Esophagus muscularis mucosa (tissue), 4 donors: ENCODE measurements around the gene EFCAB8. TPM values are rescaled to one million over a fixed set of nuclear protein-coding genes. Genes with fewer than 3 reads are reported as not detected.

Source experiments
- DNase-seq: peaks from one replicate; pipeline ENCODE4 v3.0.0-alpha.2; 2017; ENCODE audit errors: extremely low spot score
- H3K27ac ChIP-seq, 4 donors: fragments of 200-600 bp; sonication (generic); replicated peaks in 1 of 4; 1 replicate in 3 of 4; 2 replicates in 1 of 4; pipeline ENCODE4 v1.5.1; 2016 to 2019; ENCODE audit warnings: mild to moderate bottlenecking in 1 of 4
- H3K27me3 ChIP-seq, 4 donors: fragments of 200-600 bp; sonication (generic); one replicate each; pipeline versions ENCODE4 v1.5.1 to v1.6.0; 2016 to 2019
- H3K36me3 ChIP-seq, 4 donors: fragments of 200-600 bp; sonication (generic); one replicate each; pipeline ENCODE4 v1.5.1; 2016 to 2019
- H3K4me1 ChIP-seq, 4 donors: fragments of 200-600 bp; sonication (generic); one replicate each; pipeline ENCODE4 v1.5.1; 2016 to 2019
- H3K4me3 ChIP-seq, 4 donors: fragments of 200-600 bp; sonication (generic); 1 replicate in 2 of 4; 2 replicates in 2 of 4; pipeline ENCODE4 v1.5.1; 2016 to 2019; ENCODE audit warnings: mild to moderate bottlenecking in 4 of 4, moderate library complexity in 1 of 4
- H3K9me3 ChIP-seq, 4 donors: fragments of 200-600 bp; sonication (generic); 1 replicate in 3 of 4; 2 replicates in 1 of 4; pipeline ENCODE4 v1.5.1; 2016 to 2019
- CTCF ChIP-seq, 3 experiments: fragments of 200-600 bp in 2 of 3; fragments of 450-650 bp in 1 of 3; sonication (generic) in 2 of 3; IDR thresholded peaks; one replicate each; pipeline ENCODE4 v1.5.1; 2017 to 2019; ENCODE audit warnings: antibody characterized with exemption in 3 of 3, mild to moderate bottlenecking in 2 of 3, moderate library complexity in 1 of 3
- EP300 ChIP-seq: sonication (generic); formaldehyde crosslinking; IDR thresholded peaks from one replicate; pipeline ENCODE4 v1.6.1; 2017; ENCODE audit warnings: antibody characterized with exemption
- POLR2A ChIP-seq: fragments of 450-650 bp; IDR thresholded peaks from one replicate; pipeline ENCODE4 v1.6.1; 2017; ENCODE audit warnings: antibody characterized with exemption, moderate library complexity, mild to moderate bottlenecking, low read depth
- POLR2AphosphoS5 ChIP-seq, 2 donors: sonication (generic); formaldehyde crosslinking; IDR thresholded peaks; one replicate each; pipeline ENCODE4 v1.6.1; 2017; ENCODE audit warnings: antibody characterized with exemption in 2 of 2
- WGBS: methylation state at CpG from one replicate; pipeline ENCODE4 v1.1.5; 2018; 5-methylcytosine and 5-hydroxymethylcytosine counted together
- intact Hi-C: fragments of 100-400 bp; cut with DNase I; formaldehyde crosslinking; loops from one replicate; pipeline ENCODE4 v1.15.1; 2023
- total RNA-seq, 4 donors: library from RNA; depleted of rRNA; stranded (reverse); fragments of >200 nt; gene quantifications; one replicate each; pipeline versions ENCODE4 v1.1.0 to v1.2.1, GENCODE V29; 2016

EFCAB8 gene
- total RNA-seq, 4 donors from 2014 or later: 0.17 to 0.92 TPM; not detected in 2

- Histone ChIP-seq H3K27ac (no peak overlapping the region), H3K4me1 (no peaks in the 10 kb centered on the region), H3K4me3 (no peak overlapping the region), H3K27me3 (no peaks in the 10 kb centered on the region), H3K36me3 (no peaks in the 10 kb centered on the region), H3K9me3 (no peaks in the 10 kb centered on the region)
- intact Hi-C loops: no loop called here
- DNase-seq: no peak
- 97% methylated on average over 9 of the region's 9 CpGs for WGBS
- TF ChIP-seq POLR2AphosphoS5 (IDR thresholded peaks at IDR 0.05): no peak
- no peak for TF ChIP-seq EP300
- TF ChIP-seq CTCF (IDR thresholded peaks at IDR 0.05): no peak
- no peak for TF ChIP-seq POLR2A
These were observed 16.9 kb downstream of the EFCAB8 start for GRCh38 chr20:32875673-32876072.

GRCh38 chr20:32877507-32877906 is 18.8 kb downstream of the EFCAB8 start:
- H3K36me3 ChIP-seq: no peaks in the 10 kb centered on the region
- H3K9me3 ChIP-seq: no peaks in the 10 kb centered on the region
- no peaks in the 10 kb centered on the region for H3K27me3 ChIP-seq
- DNase-seq: no peak
- no peak for TF ChIP-seq POLR2AphosphoS5 (IDR thresholded peaks at IDR 0.05)
- TF ChIP-seq POLR2A: no peak
- no peak for TF ChIP-seq CTCF (IDR thresholded peaks at IDR 0.05)
- H3K4me1 ChIP-seq: no peaks in the 10 kb centered on the region
- no peak overlapping the region for H3K4me3 ChIP-seq
- WGBS: 61% methylated on average over 5 of the region's 5 CpGs
- intact Hi-C loops: no loop called here
- H3K27ac ChIP-seq: no peak overlapping the region

DNA sequence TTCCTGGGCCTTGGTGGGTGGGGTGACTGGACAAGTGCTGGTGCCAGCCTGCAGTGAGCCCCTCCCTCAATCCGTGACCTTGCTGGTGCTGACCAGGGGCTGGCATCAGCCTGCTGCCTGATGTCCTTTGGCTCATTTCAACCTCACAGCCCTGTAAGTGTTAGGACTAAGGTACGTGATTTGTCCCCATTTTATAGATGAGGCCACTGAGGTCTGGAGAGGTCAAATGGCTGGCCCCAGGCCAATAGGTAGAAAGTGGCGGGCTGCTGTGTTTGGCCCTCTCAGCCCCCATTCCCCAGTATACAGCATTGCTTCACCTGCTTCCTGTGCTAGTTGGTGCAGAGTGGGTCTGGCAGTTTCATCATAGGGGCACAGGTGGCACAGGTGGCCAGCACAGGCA is 20.1 kb downstream of the EFCAB8 start:
- Histone ChIP-seq H3K27ac (no peak overlapping the region), H3K9me3 (no peaks in the 10 kb centered on the region), H3K4me1 (no peaks in the 10 kb centered on the region), H3K4me3 (no peak overlapping the region), H3K27me3 (no peaks in the 10 kb centered on the region), H3K36me3 (no peaks in the 10 kb centered on the region)
- DNase-seq: no peak
- intact Hi-C loops: no loop called here
- no peak for TF ChIP-seq POLR2A
- TF ChIP-seq CTCF (IDR thresholded peaks at IDR 0.05): no peak
- no peak for TF ChIP-seq POLR2AphosphoS5 (IDR thresholded peaks at IDR 0.05)
- TF ChIP-seq EP300: no peak
- 96% methylated on average over 3 of the region's 3 CpGs for WGBS

GRCh38 chr20:32879538-32879937 is 20.8 kb downstream of the EFCAB8 start:
- TF ChIP-seq CTCF (IDR thresholded peaks at IDR 0.05) (no peak), POLR2AphosphoS5 (IDR thresholded peaks at IDR 0.05) (no peak), POLR2A (no peak), EP300 (no peak)
- intact Hi-C loops: no loop called here
- DNase-seq: no peak
- Histone ChIP-seq H3K27me3 (no peaks in the 10 kb centered on the region), H3K27ac (no peak overlapping the region), H3K9me3 (no peaks in the 10 kb centered on the region), H3K4me1 (no peaks in the 10 kb centered on the region), H3K36me3 (no peaks in the 10 kb centered on the region), H3K4me3 (no peak overlapping the region)
- 89% methylated on average over 9 of the region's 9 CpGs for WGBS

DNA sequence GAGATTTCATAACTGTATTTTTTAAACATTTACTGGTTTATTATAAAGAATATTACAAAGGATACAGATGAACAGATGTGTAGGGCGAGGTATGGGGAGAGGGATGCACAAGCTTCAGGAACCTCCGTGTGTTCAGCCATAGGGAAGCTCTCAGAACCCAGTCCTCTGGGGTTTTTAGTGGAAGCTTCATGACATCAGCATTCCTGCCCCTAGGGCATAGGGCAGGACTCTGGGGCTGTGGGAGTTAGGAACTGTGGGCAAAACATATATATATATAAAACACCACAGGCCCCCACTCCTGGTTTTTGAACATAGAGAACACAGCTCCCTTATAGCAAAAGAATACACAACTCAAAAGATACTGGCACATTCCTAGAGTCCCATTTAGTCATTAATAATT is 21.9 kb downstream of the EFCAB8 start:
- 79% methylated on average over 2 of the region's 2 CpGs for WGBS
- no peaks in the 10 kb centered on the region for H3K27me3 ChIP-seq
- H3K36me3 ChIP-seq: no peaks in the 10 kb centered on the region
- intact Hi-C loops: no loop called here
- no peak for DNase-seq
- no peaks in the 10 kb centered on the region for H3K4me1 ChIP-seq
- no peaks in the 10 kb centered on the region for H3K9me3 ChIP-seq
- H3K27ac ChIP-seq: no peak overlapping the region
- no peak overlapping the region for H3K4me3 ChIP-seq
- no peak for TF ChIP-seq POLR2AphosphoS5 (IDR thresholded peaks at IDR 0.05)
- no peak for TF ChIP-seq POLR2A
- TF ChIP-seq EP300: no peak
- TF ChIP-seq CTCF (IDR thresholded peaks at IDR 0.05): no peak
